MV-4-11 (cell line): ENCODE results near the gene SDR9C7.
A peak's percentile ranks its signal among the peaks of the same experiment; 100 is the strongest.
"Not testable (repeated sequence)": the region's sequence is repeated elsewhere in the genome, so short reads cannot be mapped to it uniquely, and the experiment has no call there.

Experiments
- DNase-seq: peaks from one replicate; lab custom pipeline; 2025; lab: John Stamatoyannopoulos, UW

SDR9C7 gene

GRCh38 chr12:56916296-56916995 lies 17.8 kb downstream of the SDR9C7 start:
- DNase-seq: no peak

GRCh38 chr12:56914724-56915123 lies 19.5 kb downstream of the SDR9C7 start:
- DNase-seq: no peak

GRCh38 chr12:56914256-56914655 lies 20.0 kb downstream of the SDR9C7 start:
- no peak for DNase-seq

GRCh38 chr12:56909403-56909802 lies 24.8 kb downstream of the SDR9C7 start:
- DNase-seq: not testable (repeated sequence)

- DNase-seq: no peak
Measured at GRCh38 chr12:56908136-56908535, 26.1 kb downstream of the SDR9C7 start.

- no peak for DNase-seq
Measured at GRCh38 chr12:56905852-56906251, 28.4 kb downstream of the SDR9C7 start.

- DNase-seq: no peak
Measured at GRCh38 chr12:56903374-56903773, 30.8 kb downstream of the SDR9C7 start.

- DNase-seq: not testable (repeated sequence)
Measured at GRCh38 chr12:56901313-56901712, 32.9 kb downstream of the SDR9C7 start.

- DNase-seq: no peak
Measured at GRCh38 chr12:56900583-56900982, 33.6 kb downstream of the SDR9C7 start.

GRCh38 chr12:56898938-56899337 lies 35.3 kb downstream of the SDR9C7 start:
- DNase-seq: no peak

- no peak for DNase-seq
Measured at GRCh38 chr12:56897844-56898361, 36.3 kb downstream of the SDR9C7 start.

- no peak for DNase-seq
Measured at GRCh38 chr12:56896082-56896481, 38.1 kb downstream of the SDR9C7 start.

GRCh38 chr12:56894698-56895368 lies 39.4 kb downstream of the SDR9C7 start:
- no peak for DNase-seq

GRCh38 chr12:56891885-56892284 lies 42.3 kb downstream of the SDR9C7 start:
- not testable (repeated sequence) for DNase-seq

GRCh38 chr12:56886319-56886718 lies 47.9 kb downstream of the SDR9C7 start:
- DNase-seq: no peak

- DNase-seq: no peak
Measured at GRCh38 chr12:56885316-56885715, 48.9 kb downstream of the SDR9C7 start.

GRCh38 chr12:56884421-56884820 lies 49.8 kb downstream of the SDR9C7 start:
- no peak for DNase-seq

- not testable (repeated sequence) for DNase-seq
Measured at GRCh38 chr12:56882407-56882806, 51.8 kb downstream of the SDR9C7 start.

- DNase-seq: no peak
Measured at GRCh38 chr12:56880125-56880992, 53.8 kb downstream of the SDR9C7 start.

GRCh38 chr12:56879240-56880124 lies 54.7 kb downstream of the SDR9C7 start:
- not testable (repeated sequence) for DNase-seq

- DNase-seq: peak; percentile 41
Measured at GRCh38 chr12:56878010-56878339, 56.2 kb downstream of the SDR9C7 start.
